GM13977 (cell line): ENCODE results near the gene IGFBP2.

Source experiments
- DNase-seq: peaks from one replicate; pipeline ENCODE4 v3.0.0; 2012; ENCODE audit warnings: low spot score
- in situ Hi-C: fragments of 300-500 bp; cut with MboI; formaldehyde crosslinking; loops from one replicate; pipeline ENCODE4 v1.12.0; 2022; ENCODE audit warnings: low sequenced_read_pairs, low pct_unique_long_range_greater_than_20kb, mixed read lengths, inconsistent platforms; ENCODE audit not compliant: unreplicated experiment
- TF ChIP-seq, protein P1 (sequence below): IDR thresholded peaks from 2 replicates; pipeline ENCODE4 v1.5.1; 2012; ENCODE audit warnings: mild to moderate bottlenecking, control low read depth; ENCODE audit not compliant: insufficient read depth; ENCODE audit errors: extremely low read depth, missing control alignments

The IGFBP2 gene

DNA sequence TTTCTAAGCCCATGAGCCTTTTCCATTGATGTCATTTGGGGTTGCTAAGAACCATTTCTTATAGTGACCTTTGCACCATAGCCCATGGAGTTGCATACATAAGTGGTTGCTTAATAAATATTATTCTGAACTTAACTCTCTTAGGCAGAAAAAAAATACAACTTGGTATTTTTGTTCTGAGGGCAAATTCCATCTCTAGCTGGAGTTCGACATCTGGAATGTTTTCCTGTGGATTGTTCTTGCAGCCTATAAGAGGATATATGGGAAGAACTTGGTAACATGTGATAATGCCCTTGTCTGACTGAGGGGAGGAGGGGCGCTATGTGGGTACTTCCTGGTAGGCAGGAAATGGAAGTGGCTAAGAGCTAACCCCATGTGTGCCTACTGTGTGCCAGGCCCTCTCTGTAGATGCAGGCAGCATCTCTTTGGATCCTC is 20.7 kb downstream of the IGFBP2 start:
- DNase-seq = no peak
- TF ChIP-seq, protein P1, sequence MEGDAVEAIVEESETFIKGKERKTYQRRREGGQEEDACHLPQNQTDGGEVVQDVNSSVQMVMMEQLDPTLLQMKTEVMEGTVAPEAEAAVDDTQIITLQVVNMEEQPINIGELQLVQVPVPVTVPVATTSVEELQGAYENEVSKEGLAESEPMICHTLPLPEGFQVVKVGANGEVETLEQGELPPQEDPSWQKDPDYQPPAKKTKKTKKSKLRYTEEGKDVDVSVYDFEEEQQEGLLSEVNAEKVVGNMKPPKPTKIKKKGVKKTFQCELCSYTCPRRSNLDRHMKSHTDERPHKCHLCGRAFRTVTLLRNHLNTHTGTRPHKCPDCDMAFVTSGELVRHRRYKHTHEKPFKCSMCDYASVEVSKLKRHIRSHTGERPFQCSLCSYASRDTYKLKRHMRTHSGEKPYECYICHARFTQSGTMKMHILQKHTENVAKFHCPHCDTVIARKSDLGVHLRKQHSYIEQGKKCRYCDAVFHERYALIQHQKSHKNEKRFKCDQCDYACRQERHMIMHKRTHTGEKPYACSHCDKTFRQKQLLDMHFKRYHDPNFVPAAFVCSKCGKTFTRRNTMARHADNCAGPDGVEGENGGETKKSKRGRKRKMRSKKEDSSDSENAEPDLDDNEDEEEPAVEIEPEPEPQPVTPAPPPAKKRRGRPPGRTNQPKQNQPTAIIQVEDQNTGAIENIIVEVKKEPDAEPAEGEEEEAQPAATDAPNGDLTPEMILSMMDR = no peak
- in situ Hi-C loops = no loop called here

DNA sequence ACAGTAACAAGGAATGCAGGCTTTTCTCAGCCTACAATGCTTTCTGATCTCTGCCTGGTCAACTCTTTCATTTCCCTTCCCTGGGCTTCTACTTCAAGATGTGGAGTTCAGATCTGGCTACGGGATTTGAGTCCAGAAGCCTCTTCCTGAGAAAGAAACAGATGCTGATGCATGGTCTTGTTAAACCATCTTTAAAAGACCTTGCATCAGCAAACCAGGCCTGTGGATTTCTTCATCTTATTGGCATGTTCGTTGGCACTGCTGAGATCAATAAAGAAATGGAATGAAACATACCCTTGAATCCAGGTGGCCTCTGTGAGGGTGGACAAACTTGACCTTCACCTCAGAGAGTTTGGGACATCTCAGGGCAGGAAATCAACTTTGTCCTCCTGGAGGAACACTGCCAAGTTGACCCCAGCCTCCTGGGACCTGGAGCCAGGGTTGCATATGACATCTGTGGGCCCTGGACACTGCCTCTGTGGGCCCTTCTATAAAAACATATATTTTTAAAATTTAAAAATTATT is 21.4 kb downstream of the IGFBP2 start:
- no peak for DNase-seq
- in situ Hi-C loops = no loop called here

DNA sequence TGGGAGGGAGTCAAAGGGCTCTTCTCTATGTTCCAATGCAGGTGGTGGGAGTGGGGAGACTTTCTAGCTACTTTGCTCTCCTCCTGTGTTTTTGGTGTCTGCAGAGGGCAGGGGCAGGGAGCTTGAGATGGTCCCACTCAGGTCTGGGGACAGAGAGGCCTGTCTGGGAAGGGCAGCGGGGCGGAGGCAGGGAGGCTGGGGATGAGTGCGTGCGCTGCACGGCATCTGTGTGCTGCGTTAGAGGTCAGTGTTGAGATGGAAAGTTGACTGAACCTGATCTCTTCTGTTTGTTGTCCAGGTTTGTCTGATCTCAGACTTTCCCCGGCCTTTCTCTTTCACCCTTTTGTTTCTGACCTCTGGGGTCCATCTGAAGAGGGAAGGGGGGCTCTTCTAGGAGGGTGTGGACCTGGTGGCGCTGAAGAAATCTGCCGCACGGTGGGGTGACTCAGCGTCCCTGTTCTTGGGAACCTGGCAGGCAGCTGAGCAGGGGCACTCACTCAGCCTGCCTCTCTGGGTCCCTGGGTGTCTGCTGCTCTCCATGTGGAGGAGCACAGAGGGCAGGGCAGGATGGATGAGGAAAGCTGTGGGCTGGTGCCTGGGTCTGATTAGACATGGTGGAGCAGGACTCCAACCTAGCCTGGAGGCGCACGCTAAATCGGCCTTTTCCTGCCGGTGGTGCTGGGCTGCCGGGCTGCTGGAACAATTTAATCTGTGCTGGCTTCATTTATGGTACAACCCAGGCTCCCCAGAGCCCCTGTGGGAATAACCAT is 24.1 kb downstream of the IGFBP2 start:
- DNase-seq = no peak
- in situ Hi-C loops = no loop called here
- TF ChIP-seq, protein P1 = no peak

More for the DNA sequence above, 21.4 kb downstream of the IGFBP2 start:
- TF ChIP-seq, protein P1 = no peak

DNA sequence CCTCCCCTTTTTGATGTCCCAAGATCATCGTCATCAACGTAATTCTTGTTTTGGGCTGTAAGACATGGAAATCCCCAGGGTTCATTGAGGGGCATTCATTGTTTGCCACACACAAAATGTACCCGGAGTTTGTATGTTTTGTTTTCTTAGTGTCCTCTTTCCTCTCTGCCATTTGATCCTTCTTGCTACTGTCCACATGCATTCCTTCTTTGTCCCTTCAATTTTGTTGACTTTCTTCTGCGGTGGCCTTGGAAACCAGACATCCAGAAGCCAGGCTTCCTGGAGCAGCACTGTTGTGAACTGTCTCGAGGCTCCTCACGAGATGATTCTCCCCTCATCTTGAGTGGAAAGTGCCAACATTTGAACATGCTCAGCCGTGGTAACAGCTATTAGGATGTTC is 24.8 kb downstream of the IGFBP2 start:
- in situ Hi-C loops = no loop called here
- TF ChIP-seq, protein P1 = no peak
- no peak for DNase-seq

DNA sequence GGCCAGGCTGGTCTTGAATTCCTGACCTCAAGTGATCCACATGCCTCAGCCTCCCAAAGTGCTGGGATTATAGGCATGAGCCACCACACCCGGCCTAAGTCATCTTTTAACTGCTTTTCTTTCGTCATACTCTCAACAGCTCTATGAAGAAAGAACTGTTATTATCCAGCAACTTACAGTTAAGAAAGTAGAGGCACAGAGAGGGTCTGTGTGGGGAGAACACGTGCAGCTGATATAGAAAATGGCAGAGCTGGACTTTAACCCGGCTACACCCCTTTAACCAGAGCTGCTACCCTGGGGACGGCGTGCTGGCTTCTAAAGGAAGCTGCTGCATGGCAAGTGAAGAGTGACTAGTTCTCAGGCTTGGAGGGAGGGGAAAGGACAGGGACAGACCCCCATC is 25.5 kb downstream of the IGFBP2 start:
- TF ChIP-seq, protein P1 = no peak
- in situ Hi-C loops = no loop called here
- DNase-seq = no peak

DNA sequence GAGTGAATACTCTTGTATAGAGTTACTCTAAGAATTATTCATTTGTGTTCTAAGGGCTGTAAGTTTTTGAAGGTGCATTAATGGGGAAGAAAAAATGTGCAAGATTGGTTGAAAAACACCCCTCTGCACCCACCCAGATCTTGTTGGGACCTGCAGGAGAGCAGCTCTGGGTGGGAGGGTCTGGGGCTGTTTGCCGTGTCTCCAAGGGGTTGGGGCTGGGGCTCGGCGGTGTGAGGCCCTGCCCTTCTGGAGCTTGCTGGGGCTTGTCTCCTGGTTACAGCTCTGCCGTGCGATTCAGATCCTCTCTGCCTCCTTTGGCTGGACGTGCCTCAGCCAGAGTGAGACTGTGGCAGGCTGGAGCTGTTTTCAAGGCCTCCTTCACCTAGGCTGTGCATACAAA is 26.1 kb downstream of the IGFBP2 start:
- no peak for DNase-seq
- in situ Hi-C loops = no loop called here
- TF ChIP-seq, protein P1 = no peak

DNA sequence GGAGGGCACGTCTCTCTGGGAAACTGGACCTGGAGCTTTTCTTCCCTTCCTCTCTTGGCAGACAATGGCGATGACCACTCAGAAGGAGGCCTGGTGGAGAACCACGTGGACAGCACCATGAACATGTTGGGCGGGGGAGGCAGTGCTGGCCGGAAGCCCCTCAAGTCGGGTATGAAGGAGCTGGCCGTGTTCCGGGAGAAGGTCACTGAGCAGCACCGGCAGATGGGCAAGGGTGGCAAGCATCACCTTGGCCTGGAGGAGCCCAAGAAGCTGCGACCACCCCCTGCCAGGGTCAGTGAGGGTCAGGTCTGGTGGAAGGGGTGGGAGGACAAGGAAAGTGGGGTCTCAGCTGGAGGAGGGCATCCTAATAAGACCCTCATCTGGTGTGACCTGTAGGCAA is 27.3 kb downstream of the IGFBP2 start:
- TF ChIP-seq, protein P1 = no peak
- DNase-seq = no peak
- in situ Hi-C loops = no loop called here
